A673 (cell line): ENCODE results near the gene IL20. TPM values are rescaled to one million over a fixed set of nuclear protein-coding genes. Genes with fewer than 3 reads are reported as not detected.

Experiments used
- BruUV-seq: library from RNA; stranded (reverse); fragments of 400-500 nt; replicated peaks from 2 replicates; lab custom pipeline; 2021; lab: Mats Ljungman, UMichigan
- CTCF ChIA-PET: fragments of 300-600 bp; sonication (Branson Sonifier 250); formaldehyde crosslinking; loops from one replicate; lab custom pipeline; 2022; ENCODE audit warnings: antibody characterized with exemption; lab: Charles Lee
- POLR2A ChIA-PET: fragments of 300-600 bp; sonication (Branson Sonifier 250); formaldehyde crosslinking; loops from one replicate; lab custom pipeline; 2022; ENCODE audit warnings: antibody characterized with exemption; ENCODE audit not compliant: low non-redundant PET; lab: Charles Lee
- DNase-seq: peaks from one replicate; pipeline ENCODE4 v3.0.0-alpha.2; 2015; ENCODE audit warnings: low spot score
- H3K27ac ChIP-seq: fragments of 200-600 bp; sonication (generic); 2 replicates; pipeline ENCODE4 v1.5.1; 2016; ENCODE audit warnings: mixed run types, low read depth, mild to moderate bottlenecking, mixed read lengths, antibody characterized with exemption, low read length; ENCODE audit not compliant: poor library complexity, severe bottlenecking
- H3K27me3 ChIP-seq: fragments of 200-600 bp; sonication (generic); replicated peaks from 2 replicates; pipeline ENCODE4 v1.6.1; 2017; ENCODE audit warnings: mixed run types, low read depth, mild to moderate bottlenecking, mixed read lengths, antibody characterized with exemption, low read length; ENCODE audit not compliant: insufficient read depth, poor library complexity
- H3K36me3 ChIP-seq: fragments of 200-600 bp; sonication (generic); 2 replicates; pipeline ENCODE4 v1.6.1; 2016; ENCODE audit warnings: mixed run types, mild to moderate bottlenecking, mixed read lengths, antibody characterized with exemption, low read length; ENCODE audit not compliant: insufficient read depth, poor library complexity, severe bottlenecking
- H3K4me1 ChIP-seq: fragments of 200-600 bp; sonication (generic); 2 replicates; pipeline ENCODE4 v1.6.1; 2017; ENCODE audit warnings: mixed run types, mild to moderate bottlenecking, mixed read lengths, antibody characterized with exemption, low read length; ENCODE audit not compliant: insufficient read depth, poor library complexity, severe bottlenecking
- H3K4me3 ChIP-seq: fragments of 200-600 bp; sonication (generic); 2 replicates; pipeline ENCODE4 v1.5.1; 2016; ENCODE audit warnings: low read depth, mixed run types, mild to moderate bottlenecking, mixed read lengths, low read length; ENCODE audit not compliant: poor library complexity, severe bottlenecking
- H3K9me3 ChIP-seq: fragments of 200-600 bp; sonication (generic); 2 replicates; pipeline ENCODE4 v1.6.1; 2016; ENCODE audit warnings: mixed run types, low read depth, mild to moderate bottlenecking, mixed read lengths, antibody characterized with exemption, low read length; ENCODE audit not compliant: poor library complexity, severe bottlenecking
- EZH2 ChIP-seq: fragments of 200-600 bp; sonication (generic); IDR thresholded peaks from 2 replicates; pipeline ENCODE4 v1.6.1; 2017; ENCODE audit warnings: borderline replicate concordance, low read depth, mild to moderate bottlenecking, mixed read lengths, antibody characterized with exemption, low read length; ENCODE audit not compliant: poor library complexity, severe bottlenecking
- intact Hi-C: fragments of 100-400 bp; cut with micrococcal nuclease; formaldehyde crosslinking; loops from one replicate; pipeline ENCODE4 v1.10.0; 2022; ENCODE audit not compliant: unreplicated experiment
- total RNA-seq: library from RNA; stranded (reverse); gene quantifications from 2 replicates; pipeline ENCODE4 v1.2.3, GENCODE V29; 2021
- TF ChIP-seq, protein P1 (sequence below): fragments of 300-800, 200-600 bp; sonication (generic); conservative IDR thresholded peaks from 2 replicates; pipeline ENCODE4 v1.5.1; 2017; ENCODE audit warnings: low read depth, mild to moderate bottlenecking, antibody characterized with exemption, low read length, moderate library complexity, mixed read lengths

The IL20 gene
- total RNA-seq, 1 experiment from 2014 or later: not detected

DNA sequence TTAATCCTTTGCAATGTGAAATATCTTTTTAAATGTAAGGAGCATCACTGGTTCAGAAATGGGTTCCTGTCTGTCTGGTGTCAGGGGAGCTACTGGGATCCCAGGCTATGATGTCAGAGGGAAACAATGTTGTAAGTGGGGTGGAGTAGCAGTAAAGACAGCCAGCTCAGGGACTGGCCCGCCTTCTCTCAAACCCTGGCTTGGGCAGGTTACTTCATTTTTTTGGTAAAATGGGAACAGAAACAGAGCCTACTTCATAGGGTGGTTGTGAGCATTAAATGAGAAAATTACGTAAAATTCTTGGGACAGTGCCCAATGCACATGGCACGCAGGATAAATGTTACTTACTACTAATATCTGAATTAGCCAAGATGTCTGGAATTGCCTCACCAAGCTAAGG lies 30.7 kb upstream of the IL20 start:
- DNase-seq: no peak
- ChIA-PET CTCF (no interaction called here), POLR2A (no interaction called here)
- Histone ChIP-seq H3K4me1 (no peaks in the 10 kb centered on the region), H3K36me3 (no peaks in the 10 kb centered on the region), H3K27ac (no peak overlapping the region), H3K27me3 (peaks cover 87% of the 10 kb centered on the region), H3K9me3 (no peaks in the 10 kb centered on the region), H3K4me3 (no peak overlapping the region)
- intact Hi-C loops: no loop called here
- no peak for TF ChIP-seq EZH2
- TF ChIP-seq, protein P1, sequence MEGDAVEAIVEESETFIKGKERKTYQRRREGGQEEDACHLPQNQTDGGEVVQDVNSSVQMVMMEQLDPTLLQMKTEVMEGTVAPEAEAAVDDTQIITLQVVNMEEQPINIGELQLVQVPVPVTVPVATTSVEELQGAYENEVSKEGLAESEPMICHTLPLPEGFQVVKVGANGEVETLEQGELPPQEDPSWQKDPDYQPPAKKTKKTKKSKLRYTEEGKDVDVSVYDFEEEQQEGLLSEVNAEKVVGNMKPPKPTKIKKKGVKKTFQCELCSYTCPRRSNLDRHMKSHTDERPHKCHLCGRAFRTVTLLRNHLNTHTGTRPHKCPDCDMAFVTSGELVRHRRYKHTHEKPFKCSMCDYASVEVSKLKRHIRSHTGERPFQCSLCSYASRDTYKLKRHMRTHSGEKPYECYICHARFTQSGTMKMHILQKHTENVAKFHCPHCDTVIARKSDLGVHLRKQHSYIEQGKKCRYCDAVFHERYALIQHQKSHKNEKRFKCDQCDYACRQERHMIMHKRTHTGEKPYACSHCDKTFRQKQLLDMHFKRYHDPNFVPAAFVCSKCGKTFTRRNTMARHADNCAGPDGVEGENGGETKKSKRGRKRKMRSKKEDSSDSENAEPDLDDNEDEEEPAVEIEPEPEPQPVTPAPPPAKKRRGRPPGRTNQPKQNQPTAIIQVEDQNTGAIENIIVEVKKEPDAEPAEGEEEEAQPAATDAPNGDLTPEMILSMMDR: no peak
- no TSS peak for BruUV-seq

DNA sequence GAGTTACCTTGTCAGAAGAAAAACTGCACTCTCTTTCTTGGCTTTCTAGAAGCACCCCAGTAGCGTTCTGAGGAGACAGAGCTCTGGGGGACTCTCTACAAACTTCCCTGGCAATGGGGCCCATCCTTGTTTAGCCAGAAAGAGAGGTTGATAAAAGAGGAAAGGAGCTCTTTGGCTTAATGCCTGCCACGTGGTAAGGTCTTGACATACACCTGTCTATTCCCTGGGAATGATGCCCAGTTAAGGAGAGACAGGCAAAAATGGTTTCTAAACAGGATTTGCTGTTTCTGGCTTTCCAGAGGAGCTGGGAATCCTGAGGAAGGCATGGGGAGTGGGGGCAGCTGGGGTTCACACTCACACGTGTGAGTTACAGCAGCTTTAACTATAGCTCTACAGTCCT lies 30.2 kb upstream of the IL20 start:
- DNase-seq: no peak
- POLR2A ChIA-PET: no interaction called here
- TF ChIP-seq, protein P1: no peak
- TF ChIP-seq EZH2: no peak

DNA sequence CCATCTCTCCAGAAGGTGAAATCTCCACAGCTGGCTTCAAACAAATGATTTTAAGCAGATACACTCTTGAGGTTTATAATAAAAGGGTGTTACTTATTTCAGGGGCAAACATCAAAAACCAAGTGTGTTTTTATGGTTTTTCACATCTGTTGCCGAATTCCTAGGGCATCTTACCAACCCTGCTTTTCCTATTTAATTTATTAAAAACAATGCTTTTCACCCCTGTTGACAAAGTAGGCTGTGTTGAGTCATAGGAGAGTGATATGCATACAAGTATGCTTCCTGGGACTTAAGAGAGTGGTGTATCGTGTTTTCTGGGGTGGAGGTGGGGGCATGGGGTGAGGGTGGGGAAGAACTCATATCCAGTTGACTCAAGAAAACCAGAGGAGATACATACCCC lies 29.3 kb upstream of the IL20 start:
- intact Hi-C loops: no loop called here
- POLR2A ChIA-PET: interaction anchor here (0.5 kb wide), 1 partner anchor 746 kb away, joined by 4 read pairs; no protein-coding TSS in a partner anchor
- DNase-seq: no peak

More for the DNA sequence above, 30.2 kb upstream of the IL20 start:
- no peak overlapping the region for H3K4me3 ChIP-seq
- no peaks in the 10 kb centered on the region for H3K36me3 ChIP-seq
- H3K27me3 ChIP-seq: peaks cover 90% of the 10 kb centered on the region
- intact Hi-C loops: no loop called here
- H3K9me3 ChIP-seq: no peaks in the 10 kb centered on the region
- no peaks in the 10 kb centered on the region for H3K4me1 ChIP-seq
- H3K27ac ChIP-seq: no peak overlapping the region
- CTCF ChIA-PET: interaction anchor here (1.1 kb wide), 1 partner anchor 77 kb away, joined by 3 read pairs; no protein-coding TSS in a partner anchor
- no TSS peak for BruUV-seq

More for the DNA sequence above, 29.3 kb upstream of the IL20 start:
- no peak overlapping the region for H3K27ac ChIP-seq
- no TSS peak for BruUV-seq
- TF ChIP-seq, protein P1: no peak
- TF ChIP-seq EZH2: no peak
- no peaks in the 10 kb centered on the region for H3K4me1 ChIP-seq
- peaks cover 89% of the 10 kb centered on the region for H3K27me3 ChIP-seq
- H3K4me3 ChIP-seq: no peak overlapping the region
- H3K36me3 ChIP-seq: no peaks in the 10 kb centered on the region
- CTCF ChIA-PET: interaction anchor here (1.1 kb wide), 1 partner anchor 76 kb away, joined by 3 read pairs; no protein-coding TSS in a partner anchor
- no peaks in the 10 kb centered on the region for H3K9me3 ChIP-seq
